HUES6 (cell line): ENCODE results near the gene BBX.

Source experiments
- H3K27ac ChIP-seq: 2 replicates; pipeline ENCODE4 v1.7.0; 2013; ENCODE audit warnings: low read depth, mild to moderate bottlenecking, low read length, inconsistent platforms
- H3K27me3 ChIP-seq: 2 replicates; pipeline ENCODE4 v1.6.1; 2013; ENCODE audit warnings: low read length; ENCODE audit not compliant: control insufficient read depth, insufficient read depth
- H3K36me3 ChIP-seq: 2 replicates; pipeline ENCODE4 v1.6.1; 2013; ENCODE audit warnings: low read length; ENCODE audit not compliant: control insufficient read depth, insufficient read depth
- H3K4me1 ChIP-seq: 2 replicates; pipeline ENCODE4 v1.6.1; 2013; ENCODE audit warnings: low read length; ENCODE audit not compliant: control insufficient read depth, insufficient read depth
- H3K4me3 ChIP-seq: 2 replicates; pipeline ENCODE4 v1.5.1; 2013; ENCODE audit warnings: low read depth, low read length
- H3K9ac ChIP-seq: one replicate; pipeline ENCODE4 v1.6.1; 2013; ENCODE audit warnings: mild to moderate bottlenecking, low read length
- H3K9me3 ChIP-seq: 2 replicates; pipeline ENCODE4 v1.6.1; 2013; ENCODE audit warnings: low read depth, low read length; ENCODE audit not compliant: control insufficient read depth, insufficient read depth

The BBX gene

DNA sequence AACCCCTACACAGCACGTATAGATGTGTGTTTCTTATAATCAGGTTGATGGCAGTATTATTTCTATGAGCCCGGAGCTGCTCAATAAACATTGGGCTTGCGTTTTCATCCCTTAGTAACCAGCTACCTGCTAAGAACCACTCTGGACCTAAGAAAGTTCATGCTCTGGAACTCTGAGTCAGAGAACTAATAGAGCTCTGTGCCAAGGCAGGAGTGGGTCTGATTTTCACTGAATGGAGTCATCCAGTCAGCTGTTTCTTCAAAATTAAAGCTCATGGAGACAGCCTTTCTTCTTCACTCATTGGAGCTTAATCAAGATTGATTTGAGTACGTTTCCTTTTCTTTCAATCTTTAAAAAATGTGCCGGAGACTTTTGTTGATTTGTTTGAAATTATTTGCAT is 145.7 kb downstream of the BBX start:
- H3K9ac ChIP-seq: no peak overlapping the region
- no peaks in the 10 kb centered on the region for H3K9me3 ChIP-seq
- H3K4me1 ChIP-seq: peaks cover 23% of the 10 kb centered on the region
- H3K27ac ChIP-seq: no peak overlapping the region
- no peaks in the 10 kb centered on the region for H3K27me3 ChIP-seq
- no peaks in the 10 kb centered on the region for H3K36me3 ChIP-seq
- no peak overlapping the region for H3K4me3 ChIP-seq

DNA sequence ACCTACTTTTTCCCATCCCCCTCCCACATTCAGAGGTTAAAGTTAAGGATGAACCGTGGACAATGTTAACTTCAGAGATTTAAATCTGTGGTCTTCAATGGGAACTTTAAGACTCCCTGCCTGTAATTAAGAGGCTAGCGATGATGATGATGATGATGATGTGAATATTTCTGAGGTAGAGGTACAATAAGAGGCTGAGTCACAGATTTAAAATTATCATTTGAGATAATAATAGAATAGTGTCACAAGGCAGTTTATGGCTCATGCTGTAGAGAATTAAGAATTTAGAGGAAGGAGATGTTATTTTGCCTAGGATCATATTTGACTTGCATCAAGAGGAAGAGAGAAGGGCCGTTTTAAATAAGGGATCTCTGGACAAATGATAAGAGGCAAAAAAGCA is 146.2 kb downstream of the BBX start:
- no peaks in the 10 kb centered on the region for H3K27me3 ChIP-seq
- H3K27ac ChIP-seq: no peak overlapping the region
- peaks cover 23% of the 10 kb centered on the region for H3K4me1 ChIP-seq
- no peak overlapping the region for H3K9ac ChIP-seq
- H3K4me3 ChIP-seq: no peak overlapping the region
- H3K36me3 ChIP-seq: no peaks in the 10 kb centered on the region
- H3K9me3 ChIP-seq: no peaks in the 10 kb centered on the region

DNA sequence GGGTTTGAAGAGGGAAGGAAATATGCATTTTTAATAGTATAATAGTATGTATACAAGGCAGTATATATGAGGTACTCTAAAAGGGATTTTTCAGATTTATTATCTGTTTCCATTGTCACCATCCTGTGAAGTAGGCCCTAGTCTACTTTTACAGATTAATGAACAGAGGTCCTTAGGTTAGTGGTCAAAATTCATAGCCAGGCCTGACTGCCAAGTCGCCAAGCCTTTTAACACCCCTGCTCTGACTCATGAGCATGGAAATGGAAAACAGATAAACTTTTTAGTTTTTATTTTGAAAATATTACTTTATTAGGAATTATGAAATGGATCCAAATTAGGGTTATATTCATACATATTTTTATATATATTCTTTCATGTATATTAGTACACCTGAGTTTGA is 146.9 kb downstream of the BBX start:
- Histone ChIP-seq H3K9ac (no peak overlapping the region), H3K4me1 (peaks cover 18% of the 10 kb centered on the region)

DNA sequence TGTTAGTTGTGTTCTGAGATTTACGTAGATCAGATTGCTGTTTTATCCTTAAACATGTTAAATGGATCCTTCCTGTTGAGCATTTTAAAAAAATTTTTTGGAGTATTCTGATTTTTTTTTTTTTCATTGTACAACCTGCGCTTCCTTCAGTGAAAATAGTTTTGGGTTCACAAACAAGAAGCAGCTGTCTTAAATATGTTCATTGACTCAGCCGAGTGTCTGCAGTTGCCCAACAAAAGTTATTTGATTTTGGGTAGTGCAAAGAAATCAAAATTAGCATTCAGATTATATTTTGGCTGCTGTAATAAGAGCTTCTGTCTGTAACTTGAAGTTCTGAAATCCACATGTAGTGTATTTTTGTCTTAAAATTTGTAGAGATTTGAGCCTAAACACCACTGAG is 148.2 kb downstream of the BBX start:
- no peak overlapping the region for H3K4me3 ChIP-seq
- H3K27me3 ChIP-seq: no peaks in the 10 kb centered on the region
- peaks cover 7% of the 10 kb centered on the region for H3K4me1 ChIP-seq
- H3K9me3 ChIP-seq: no peaks in the 10 kb centered on the region
- H3K27ac ChIP-seq: no peak overlapping the region
- no peaks in the 10 kb centered on the region for H3K36me3 ChIP-seq
- H3K9ac ChIP-seq: no peak overlapping the region

More for the DNA sequence above, 146.9 kb downstream of the BBX start:
- no peaks in the 10 kb centered on the region for H3K36me3 ChIP-seq
- H3K27me3 ChIP-seq: no peaks in the 10 kb centered on the region
- no peak overlapping the region for H3K4me3 ChIP-seq
- no peaks in the 10 kb centered on the region for H3K9me3 ChIP-seq
- H3K27ac ChIP-seq: no peak overlapping the region

DNA sequence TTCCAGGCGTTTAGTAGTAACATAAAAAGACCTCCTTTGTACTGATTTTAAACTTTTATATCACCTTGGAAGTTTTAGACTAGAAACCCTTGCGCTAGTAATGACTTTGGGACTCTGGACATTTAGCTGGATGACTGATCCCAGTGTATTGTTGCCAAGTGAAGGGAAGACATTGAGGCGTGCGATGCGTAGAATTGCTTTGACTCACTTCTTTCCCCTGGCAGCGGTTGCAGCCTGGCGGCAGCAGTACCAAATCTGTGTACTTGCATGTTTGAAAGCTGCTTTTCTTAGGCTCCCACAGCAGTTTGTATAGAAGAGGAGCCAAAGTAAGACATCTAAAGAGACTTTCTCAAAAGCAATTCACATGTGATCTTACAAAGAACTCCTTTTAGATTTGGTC is 151.6 kb downstream of the BBX start:
- H3K27me3 ChIP-seq: no peaks in the 10 kb centered on the region
- H3K36me3 ChIP-seq: no peaks in the 10 kb centered on the region
- no peak overlapping the region for H3K9ac ChIP-seq
- H3K27ac ChIP-seq: no peak overlapping the region
- H3K4me3 ChIP-seq: no peak overlapping the region
- no peaks in the 10 kb centered on the region for H3K9me3 ChIP-seq
- H3K4me1 ChIP-seq: no peaks in the 10 kb centered on the region

DNA sequence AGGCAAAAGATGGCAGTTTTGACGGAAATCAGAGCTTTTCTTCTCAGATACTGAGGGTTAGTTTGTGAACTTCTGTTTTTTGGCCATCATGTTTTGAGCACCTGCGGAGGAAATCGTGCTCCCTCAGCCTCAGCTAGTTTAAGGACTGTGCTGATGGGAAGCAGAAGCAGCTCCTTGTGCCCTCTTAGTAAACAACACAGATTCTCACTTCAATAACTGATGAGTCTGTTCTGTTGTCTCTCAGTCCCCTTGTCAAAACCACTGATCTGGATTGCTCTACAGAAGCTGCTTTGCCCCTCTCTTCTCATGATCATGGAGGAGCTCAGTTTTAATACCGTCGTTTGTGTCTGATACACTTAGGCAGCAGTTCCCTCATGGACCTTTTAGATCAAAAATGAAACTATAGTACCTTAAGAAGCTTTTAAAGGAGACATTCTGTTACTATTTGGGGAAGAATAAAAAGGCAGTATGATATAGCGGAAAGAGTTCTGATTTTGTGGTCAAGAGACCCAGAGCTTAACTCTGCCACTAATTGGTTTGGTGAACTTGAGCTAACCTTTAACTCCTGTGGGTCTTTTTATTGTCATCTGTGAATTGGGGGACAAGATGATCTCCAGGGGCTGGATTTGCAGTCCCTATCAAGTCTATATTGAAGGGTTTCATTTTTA is 152.6 kb downstream of the BBX start:
- no peaks in the 10 kb centered on the region for H3K4me1 ChIP-seq
- no peak overlapping the region for H3K27ac ChIP-seq

DNA sequence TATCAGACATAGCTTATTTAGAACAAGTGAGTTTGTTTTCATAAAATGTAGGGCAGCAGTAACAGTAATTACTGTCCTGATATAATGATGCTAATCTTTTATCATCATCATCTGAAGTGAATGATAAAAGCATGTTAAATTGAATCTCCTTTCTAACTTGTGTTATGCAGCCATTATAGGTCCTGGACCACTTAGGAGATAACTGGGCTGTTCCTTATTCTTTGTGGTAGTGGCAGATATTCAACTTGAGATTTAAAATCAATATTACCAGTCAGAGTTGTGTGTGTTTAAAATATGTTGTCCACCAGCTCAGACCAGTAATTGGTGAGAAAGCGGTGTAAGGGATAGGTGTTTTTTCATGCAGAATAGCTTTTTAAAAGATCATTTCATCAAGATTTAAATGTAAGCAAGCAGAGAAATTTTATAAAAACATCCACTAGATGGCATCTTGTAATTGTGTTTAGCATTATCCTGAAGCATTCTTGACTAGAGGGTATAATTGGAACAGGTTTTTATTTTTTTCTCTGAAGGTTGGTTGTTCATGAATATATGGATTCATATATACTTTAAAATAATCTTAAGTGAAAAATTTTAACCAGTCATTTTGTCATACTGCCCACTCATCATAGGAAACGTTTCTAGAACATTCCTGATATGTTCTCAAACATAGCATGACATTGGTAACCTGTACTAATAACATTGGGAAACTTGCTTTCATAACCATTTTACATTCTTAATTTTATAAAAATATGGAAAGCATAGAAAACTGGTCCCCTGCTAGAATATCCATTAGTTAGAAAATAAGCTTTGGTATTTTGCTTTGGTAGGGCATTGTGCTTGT is 153.9 kb downstream of the BBX start:
- H3K9me3 ChIP-seq: peaks cover 4% of the 10 kb centered on the region; the same call in 1 of the 2 replicates

More for the DNA sequence above, 152.6 kb downstream of the BBX start:
- no peak overlapping the region for H3K4me3 ChIP-seq
- no peaks in the 10 kb centered on the region for H3K36me3 ChIP-seq
- H3K9ac ChIP-seq: no peak overlapping the region
- H3K27me3 ChIP-seq: no peaks in the 10 kb centered on the region
- no peaks in the 10 kb centered on the region for H3K9me3 ChIP-seq

DNA sequence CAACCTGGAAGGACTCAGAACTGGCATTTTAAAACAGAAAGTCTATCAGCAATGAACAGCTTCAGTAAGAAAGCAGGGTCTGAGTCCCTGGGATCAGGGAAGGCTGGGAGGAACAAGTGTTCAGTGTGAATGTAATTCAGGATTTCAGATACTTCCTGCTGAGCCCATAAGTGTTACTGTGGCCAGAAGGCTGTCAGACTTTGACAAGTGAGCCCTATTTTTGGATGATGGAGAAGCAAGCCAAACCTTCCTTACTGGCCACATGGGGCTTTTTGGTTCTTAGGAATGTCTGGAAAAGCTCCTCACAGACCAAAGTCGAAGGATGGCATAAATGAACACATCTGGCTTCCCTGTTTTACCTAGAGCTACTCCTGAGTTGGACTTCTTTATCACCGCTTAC is 157.2 kb downstream of the BBX start:
- peaks cover 4% of the 10 kb centered on the region; the same call in 1 of the 2 replicates for H3K9me3 ChIP-seq
- H3K27me3 ChIP-seq: no peaks in the 10 kb centered on the region
- peaks cover 21% of the 10 kb centered on the region for H3K4me1 ChIP-seq

More for the DNA sequence above, 153.9 kb downstream of the BBX start:
- no peak overlapping the region for H3K27ac ChIP-seq
- H3K27me3 ChIP-seq: no peaks in the 10 kb centered on the region
- no peak overlapping the region for H3K9ac ChIP-seq
- no peak overlapping the region for H3K4me3 ChIP-seq
- no peaks in the 10 kb centered on the region for H3K36me3 ChIP-seq
- H3K4me1 ChIP-seq: no peaks in the 10 kb centered on the region

DNA sequence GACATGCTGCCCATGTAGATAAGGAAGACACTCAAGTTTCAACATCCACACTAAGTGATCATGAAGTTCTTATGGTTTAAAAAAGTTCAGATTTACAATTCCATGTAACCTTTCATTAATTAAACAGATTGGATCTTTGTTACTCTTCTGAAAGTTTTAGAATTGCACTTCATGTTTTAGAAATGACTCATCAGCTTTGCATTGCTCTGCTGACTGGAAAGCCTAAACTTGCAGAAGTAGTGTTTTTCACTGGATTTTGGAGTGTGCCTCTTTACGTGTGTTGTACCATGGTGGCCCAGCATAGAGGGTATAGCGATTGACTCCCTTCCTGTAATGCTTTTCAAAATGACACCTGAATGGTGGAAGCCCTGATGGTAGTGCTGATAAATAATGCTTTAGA is 157.9 kb downstream of the BBX start:
- H3K9ac ChIP-seq: no peak overlapping the region
- peaks cover 29% of the 10 kb centered on the region for H3K4me1 ChIP-seq
- H3K9me3 ChIP-seq: peaks cover 4% of the 10 kb centered on the region; the same call in 1 of the 2 replicates
- H3K36me3 ChIP-seq: no peaks in the 10 kb centered on the region
- no peak overlapping the region for H3K4me3 ChIP-seq
- H3K27ac ChIP-seq: no peak overlapping the region
- no peaks in the 10 kb centered on the region for H3K27me3 ChIP-seq

More for the DNA sequence above, 157.2 kb downstream of the BBX start:
- Histone ChIP-seq H3K4me3 (no peak overlapping the region), H3K27ac (no peak overlapping the region), H3K9ac (no peak overlapping the region), H3K36me3 (no peaks in the 10 kb centered on the region)

DNA sequence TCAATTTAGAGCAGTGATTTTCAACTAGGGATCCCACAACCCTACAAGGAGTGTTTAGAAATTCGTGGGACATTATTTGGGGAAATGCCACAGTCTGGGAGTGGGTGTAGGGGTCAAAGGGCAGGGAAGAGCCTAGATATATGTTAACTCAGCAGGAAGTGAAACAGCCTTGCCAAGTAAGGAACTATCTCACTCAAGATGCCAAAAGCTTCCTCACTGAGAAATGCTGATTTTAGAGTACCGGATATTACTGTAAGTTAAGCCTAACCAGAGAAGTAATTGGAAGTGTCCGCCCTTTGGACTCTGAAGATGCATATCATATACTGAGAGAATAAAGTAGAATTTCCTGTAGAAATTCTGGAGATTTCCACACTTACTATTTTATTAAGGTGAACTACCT is 158.6 kb downstream of the BBX start:
- Histone ChIP-seq H3K36me3 (no peaks in the 10 kb centered on the region), H3K4me1 (peaks cover 30% of the 10 kb centered on the region)

DNA sequence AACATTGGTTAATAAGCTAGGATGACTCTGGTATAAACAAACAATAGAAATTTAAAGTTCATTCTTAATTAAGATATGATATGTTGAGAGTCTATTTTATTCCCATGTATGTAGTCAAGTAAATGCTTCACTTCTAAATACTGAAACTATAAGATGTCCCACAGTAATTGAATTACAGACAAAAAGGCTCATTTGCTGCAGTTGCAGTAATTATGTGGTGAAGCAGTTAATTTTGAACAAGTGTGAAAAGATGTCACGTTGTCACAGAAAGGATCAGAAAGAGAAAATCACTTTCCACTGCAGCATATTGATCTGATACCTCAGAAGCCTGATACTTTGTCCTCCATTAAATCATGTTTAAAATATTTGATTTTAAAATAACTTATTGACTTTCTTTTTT is 159.8 kb downstream of the BBX start:
- no peak overlapping the region for H3K4me3 ChIP-seq
- H3K27me3 ChIP-seq: no peaks in the 10 kb centered on the region
- peaks cover 30% of the 10 kb centered on the region for H3K4me1 ChIP-seq
- peaks cover 4% of the 10 kb centered on the region; the same call in 1 of the 2 replicates for H3K9me3 ChIP-seq
- H3K36me3 ChIP-seq: no peaks in the 10 kb centered on the region
- no peak overlapping the region for H3K27ac ChIP-seq
- no peak overlapping the region for H3K9ac ChIP-seq

More for the DNA sequence above, 158.6 kb downstream of the BBX start:
- Histone ChIP-seq H3K4me3 (no peak overlapping the region), H3K27me3 (no peaks in the 10 kb centered on the region), H3K27ac (no peak overlapping the region), H3K9me3 (peaks cover 4% of the 10 kb centered on the region; the same call in 1 of the 2 replicates), H3K9ac (no peak overlapping the region)
